Astrocyte (in vitro differentiated cells and primary cell): Measurements from ENCODE around the gene FNDC11. TPM values are rescaled to one million over a fixed set of nuclear protein-coding genes. Genes with fewer than 3 reads are reported as not detected.

Experiments
- DNase-seq: peaks from one replicate; pipeline ENCODE4 v3.0.0-alpha.2; 2010; ENCODE audit warnings: low read depth
- FAIRE-seq: peaks from 2 replicates; lab custom pipeline; 2011; peaks lifted over from hg19 to GRCh38; lab: Jason Lieb, UNC
- H2AFZ ChIP-seq: 2 replicates; pipeline ENCODE4 v1.6.0; 2012; ENCODE audit warnings: low read depth, low read length, inconsistent platforms
- H3K27ac ChIP-seq: 2 replicates; pipeline ENCODE4 v1.5.1; 2011; ENCODE audit warnings: low read depth, low read length, inconsistent platforms
- H3K27me3 ChIP-seq: 2 replicates; pipeline ENCODE4 v1.6.0; 2011; ENCODE audit warnings: low read length, inconsistent platforms; ENCODE audit not compliant: insufficient read depth
- H3K36me3 ChIP-seq: 2 replicates; pipeline ENCODE4 v1.5.1; 2011; ENCODE audit warnings: low read length, inconsistent platforms; ENCODE audit not compliant: insufficient read depth
- H3K4me1 ChIP-seq: 2 replicates; pipeline ENCODE4 v1.5.1; 2011; ENCODE audit warnings: low read length, inconsistent platforms; ENCODE audit not compliant: insufficient read depth
- H3K4me2 ChIP-seq: 2 replicates; pipeline ENCODE4 v1.6.0; 2012; ENCODE audit warnings: low read length, inconsistent platforms
- H3K4me3 ChIP-seq: 2 replicates; pipeline ENCODE4 v1.5.1; 2011; ENCODE audit warnings: low read depth, mild to moderate bottlenecking, low read length, inconsistent platforms; ENCODE audit not compliant: insufficient read depth
- H3K79me2 ChIP-seq: 2 replicates; pipeline ENCODE4 v1.6.0; 2012; ENCODE audit warnings: mild to moderate bottlenecking, low read length, inconsistent platforms; ENCODE audit not compliant: insufficient read depth
- H3K9ac ChIP-seq: 2 replicates; pipeline ENCODE4 v1.6.0; 2012; ENCODE audit warnings: mild to moderate bottlenecking, low read length, inconsistent platforms
- H3K9me3 ChIP-seq: 2 replicates; pipeline ENCODE4 v1.5.1; 2012; ENCODE audit warnings: low read depth, mild to moderate bottlenecking, low read length, inconsistent platforms; ENCODE audit not compliant: insufficient read depth
- H4K20me1 ChIP-seq: 2 replicates; pipeline ENCODE4 v1.6.0; 2012; ENCODE audit warnings: low read length, inconsistent platforms; ENCODE audit not compliant: insufficient read depth
- H3K27ac Mint-ChIP-seq: one replicate; pipeline ENCODE4 v1.8.0; 2021; ENCODE audit warnings: mild to moderate bottlenecking, mixed read lengths; ENCODE audit not compliant: unreplicated experiment
- H3K27me3 Mint-ChIP-seq: one replicate; pipeline ENCODE4 v1.8.0; 2021; ENCODE audit warnings: low read depth, mixed read lengths; ENCODE audit not compliant: unreplicated experiment
- H3K36me3 Mint-ChIP-seq: one replicate; pipeline ENCODE4 v1.8.0; 2021; ENCODE audit warnings: low read depth, mixed read lengths; ENCODE audit not compliant: unreplicated experiment
- H3K4me1 Mint-ChIP-seq: one replicate; pipeline ENCODE4 v1.8.0; 2021; ENCODE audit warnings: low read depth, mixed read lengths; ENCODE audit not compliant: unreplicated experiment
- H3K4me3 Mint-ChIP-seq: one replicate; pipeline ENCODE4 v1.8.0; 2021; ENCODE audit warnings: mild to moderate bottlenecking, moderate library complexity, mixed read lengths; ENCODE audit not compliant: unreplicated experiment
- H3K9me3 Mint-ChIP-seq: one replicate; pipeline ENCODE4 v1.8.0; 2021; ENCODE audit warnings: mild to moderate bottlenecking, mixed read lengths; ENCODE audit not compliant: unreplicated experiment
- EZH2 ChIP-seq: IDR thresholded peaks from 2 replicates; pipeline ENCODE4 v1.6.1; 2012; ENCODE audit warnings: mild to moderate bottlenecking, low read length, inconsistent platforms; ENCODE audit not compliant: insufficient read depth
- total RNA-seq: library from RNA; stranded (reverse); gene quantifications from 2 replicates; pipeline ENCODE4 v1.2.1, GENCODE V29; 2021
- TF ChIP-seq, protein P1 (sequence below): IDR thresholded peaks from 2 replicates; pipeline ENCODE4 v1.5.1; 2011; ENCODE audit warnings: low read depth, mild to moderate bottlenecking, inconsistent platforms, low read length, moderate library complexity; ENCODE audit not compliant: insufficient read depth

The FNDC11 gene
- total RNA-seq, 1 donor from 2014 or later = 0.20 TPM

DNA sequence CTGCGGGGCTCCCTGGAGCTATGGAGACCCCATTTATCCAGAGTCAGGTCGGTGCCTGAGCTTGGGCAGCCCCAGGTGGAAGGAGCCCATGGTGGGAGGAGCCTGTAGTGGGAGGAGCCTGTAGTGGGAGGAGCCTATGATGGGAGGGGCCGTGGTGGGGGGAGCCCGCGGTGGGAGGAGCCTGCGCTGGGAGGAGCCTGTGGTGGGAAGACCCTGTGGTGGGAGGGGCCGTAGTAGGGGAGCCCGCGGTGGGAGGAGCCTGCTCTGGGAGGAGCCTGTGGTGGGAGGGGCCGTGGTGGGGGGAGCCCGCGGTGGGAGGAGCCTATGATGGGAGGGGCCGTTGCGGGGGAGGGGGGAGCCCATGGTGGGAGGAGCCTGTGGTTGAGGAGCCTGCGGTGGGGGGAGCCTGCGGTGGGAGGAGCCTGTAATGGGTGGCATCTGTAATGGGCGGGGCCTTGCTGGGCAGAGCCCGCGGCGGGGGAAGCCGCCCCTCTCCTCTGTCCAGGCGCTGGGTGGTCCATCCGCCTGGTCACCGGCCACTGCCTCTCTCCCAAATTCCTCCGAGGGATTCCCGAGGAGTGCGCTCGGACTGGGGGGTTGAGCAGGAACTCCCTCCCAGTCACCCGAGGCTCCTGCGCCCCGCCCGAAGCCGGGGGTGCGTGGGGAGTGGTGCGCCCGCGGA, 567 bp upstream of the FNDC11 start:
- Histone ChIP-seq H3K4me1 (no peaks in the 10 kb centered on the region), H2AFZ (peak overlapping the region; percentile 71), H3K9me3 (no peaks in the 10 kb centered on the region), H3K9ac (peak overlapping the region; percentile 52), H3K36me3 (no peaks in the 10 kb centered on the region), H3K4me2 (peak overlapping the region; percentile 87), H3K79me2 (no peaks in the 10 kb centered on the region), H4K20me1 (no peaks in the 10 kb centered on the region), H3K27me3 (no peaks in the 10 kb centered on the region), H3K4me3 (peak overlapping the region; percentile 56), H3K27ac (no peak overlapping the region)
- H3K4me1 Mint-ChIP-seq = no peaks in the 10 kb centered on the region
- peak overlapping the region; percentile 41 for H3K27ac Mint-ChIP-seq
- H3K36me3 Mint-ChIP-seq = no peaks in the 10 kb centered on the region
- DNase-seq (peak; percentile 34), FAIRE-seq (no peak)
- no peaks in the 10 kb centered on the region for H3K9me3 Mint-ChIP-seq
- H3K27me3 Mint-ChIP-seq = no peaks in the 10 kb centered on the region
- TF ChIP-seq, protein P1, sequence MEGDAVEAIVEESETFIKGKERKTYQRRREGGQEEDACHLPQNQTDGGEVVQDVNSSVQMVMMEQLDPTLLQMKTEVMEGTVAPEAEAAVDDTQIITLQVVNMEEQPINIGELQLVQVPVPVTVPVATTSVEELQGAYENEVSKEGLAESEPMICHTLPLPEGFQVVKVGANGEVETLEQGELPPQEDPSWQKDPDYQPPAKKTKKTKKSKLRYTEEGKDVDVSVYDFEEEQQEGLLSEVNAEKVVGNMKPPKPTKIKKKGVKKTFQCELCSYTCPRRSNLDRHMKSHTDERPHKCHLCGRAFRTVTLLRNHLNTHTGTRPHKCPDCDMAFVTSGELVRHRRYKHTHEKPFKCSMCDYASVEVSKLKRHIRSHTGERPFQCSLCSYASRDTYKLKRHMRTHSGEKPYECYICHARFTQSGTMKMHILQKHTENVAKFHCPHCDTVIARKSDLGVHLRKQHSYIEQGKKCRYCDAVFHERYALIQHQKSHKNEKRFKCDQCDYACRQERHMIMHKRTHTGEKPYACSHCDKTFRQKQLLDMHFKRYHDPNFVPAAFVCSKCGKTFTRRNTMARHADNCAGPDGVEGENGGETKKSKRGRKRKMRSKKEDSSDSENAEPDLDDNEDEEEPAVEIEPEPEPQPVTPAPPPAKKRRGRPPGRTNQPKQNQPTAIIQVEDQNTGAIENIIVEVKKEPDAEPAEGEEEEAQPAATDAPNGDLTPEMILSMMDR = no peak
- no peak for TF ChIP-seq EZH2
- H3K4me3 Mint-ChIP-seq = no peak overlapping the region

DNA sequence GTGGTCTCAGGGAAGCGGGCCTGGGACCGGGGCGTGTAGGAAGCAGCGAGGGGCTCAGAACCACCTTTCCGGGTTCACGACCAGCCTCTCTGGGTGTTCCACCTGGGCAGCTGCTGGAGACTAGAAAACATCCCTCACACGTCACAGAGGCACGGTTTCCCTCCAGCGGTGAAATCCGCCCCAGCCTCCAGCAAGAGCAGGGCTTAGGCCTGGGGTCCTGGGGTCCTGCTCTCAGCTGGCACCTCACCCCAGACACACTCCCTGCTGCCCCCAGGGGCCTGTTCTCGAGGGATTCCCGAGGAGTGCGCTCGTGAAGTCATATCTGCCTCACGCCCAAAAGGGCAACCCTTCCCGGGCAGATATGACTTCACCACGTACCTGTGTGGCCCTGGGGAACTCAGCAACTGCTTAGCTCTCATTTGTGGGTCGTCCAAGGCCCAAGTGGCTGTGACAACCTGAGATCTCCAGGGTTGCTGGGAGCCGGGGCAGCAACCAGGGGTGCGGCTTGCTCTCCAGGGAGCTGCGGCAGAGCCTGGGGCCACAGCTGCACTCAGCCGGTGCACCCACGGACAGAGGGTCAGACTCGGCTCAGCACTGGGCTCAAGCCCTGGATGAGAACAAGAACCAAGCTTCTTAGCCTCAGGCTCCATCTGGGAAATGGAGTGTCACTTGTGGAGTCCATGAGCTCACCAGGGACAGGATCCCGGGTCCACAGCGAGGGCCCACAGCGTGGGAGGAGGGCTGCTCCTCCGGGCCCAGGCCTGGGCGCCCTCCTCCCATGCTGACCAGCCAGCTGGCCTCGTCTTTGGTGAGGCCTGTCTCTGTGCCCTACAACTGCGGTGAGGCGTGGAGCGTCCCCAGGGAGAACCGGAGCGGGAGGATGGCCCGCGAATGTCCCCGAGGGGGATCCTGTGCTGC, 661 bp downstream of the FNDC11 start:
- no peaks in the 10 kb centered on the region for H3K4me1 ChIP-seq
- Mint-ChIP-seq H3K4me3 (peak overlapping the region; percentile 57), H3K27ac (no peak overlapping the region), H3K27me3 (no peaks in the 10 kb centered on the region), H3K4me1 (no peaks in the 10 kb centered on the region), H3K36me3 (no peaks in the 10 kb centered on the region), H3K9me3 (no peaks in the 10 kb centered on the region)
- H4K20me1 ChIP-seq = no peaks in the 10 kb centered on the region
- H3K36me3 ChIP-seq = no peaks in the 10 kb centered on the region
- no peak overlapping the region for H3K9ac ChIP-seq
- DNase-seq (no peak), FAIRE-seq (no peak)
- no peak overlapping the region for H3K4me3 ChIP-seq
- H3K9me3 ChIP-seq = no peaks in the 10 kb centered on the region
- H3K27me3 ChIP-seq = no peaks in the 10 kb centered on the region
- no peaks in the 10 kb centered on the region for H3K79me2 ChIP-seq
- H2AFZ ChIP-seq = no peak overlapping the region
- H3K27ac ChIP-seq = no peak overlapping the region
- TF ChIP-seq, protein P1 = no peak
- TF ChIP-seq EZH2 = peak; percentile 7
- peak overlapping the region; percentile 87 for H3K4me2 ChIP-seq
